GM12874 (cell line): Measurements from ENCODE around the gene MRPL33.

Experiments used
- CTCF ChIP-seq: IDR thresholded peaks from 2 replicates; pipeline ENCODE4 v1.5.1; 2011; ENCODE audit warnings: low read depth, mild to moderate bottlenecking, control low read depth, low read length, moderate library complexity; ENCODE audit not compliant: insufficient read depth

The MRPL33 gene

DNA sequence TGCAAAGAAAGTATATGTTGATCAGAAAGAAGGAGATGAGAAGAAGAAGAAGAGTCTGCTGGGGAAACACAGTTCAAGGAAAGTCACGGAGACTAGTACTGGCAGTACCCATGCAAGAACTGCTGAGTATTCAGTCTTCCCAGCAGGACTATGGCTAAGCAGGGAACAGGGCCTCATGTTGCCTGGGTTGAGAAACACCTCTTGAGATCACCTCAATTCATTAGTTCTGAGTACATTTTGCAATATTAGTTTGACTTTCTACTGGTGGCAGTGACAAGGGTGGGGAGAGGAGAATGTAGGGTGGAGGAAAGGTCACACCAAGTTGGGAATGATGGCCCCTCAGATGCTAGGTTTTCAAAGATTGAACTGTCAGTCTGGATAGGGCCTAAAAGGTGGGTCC lies 50.5 kb downstream of the MRPL33 start:
- no peak for TF ChIP-seq CTCF

DNA sequence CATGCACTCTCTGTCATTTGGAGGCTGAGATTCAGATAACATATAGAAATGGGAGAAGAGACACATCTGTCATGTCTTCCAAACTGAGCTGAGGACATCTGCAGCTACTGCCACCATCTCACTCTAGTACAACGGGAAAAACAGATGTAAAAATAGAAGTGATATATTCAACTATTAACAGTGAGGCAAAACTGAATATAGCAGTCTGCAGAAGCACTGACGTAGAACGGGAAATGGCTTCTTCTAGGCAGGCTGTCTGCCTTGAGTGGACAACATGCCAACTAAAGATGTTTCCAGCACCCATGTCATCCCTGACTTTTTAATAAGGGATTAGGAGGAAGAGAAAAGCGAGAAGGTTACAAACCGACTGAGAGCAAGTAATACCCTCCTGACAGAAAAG lies 51.6 kb downstream of the MRPL33 start:
- TF ChIP-seq CTCF, result no peak

DNA sequence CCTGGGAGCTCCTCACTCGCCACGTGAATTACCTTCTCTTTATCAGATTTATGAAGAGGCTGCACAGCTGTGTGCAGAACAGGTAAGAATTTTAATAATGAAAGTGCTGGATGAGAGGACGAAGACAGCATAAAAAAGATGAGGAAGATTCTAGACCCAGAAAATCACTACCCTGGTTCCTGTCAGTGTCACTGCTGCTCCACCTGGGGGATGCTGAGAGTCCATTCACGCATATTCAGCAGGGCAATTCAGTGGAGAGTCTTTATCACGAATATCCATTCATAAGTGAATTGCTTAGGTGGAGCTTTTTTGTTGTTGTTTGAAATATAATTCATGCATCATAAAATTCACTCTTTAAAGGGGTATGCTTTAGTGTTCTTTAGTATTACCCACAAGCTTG lies 52.0 kb downstream of the MRPL33 start:
- no peak for TF ChIP-seq CTCF

DNA sequence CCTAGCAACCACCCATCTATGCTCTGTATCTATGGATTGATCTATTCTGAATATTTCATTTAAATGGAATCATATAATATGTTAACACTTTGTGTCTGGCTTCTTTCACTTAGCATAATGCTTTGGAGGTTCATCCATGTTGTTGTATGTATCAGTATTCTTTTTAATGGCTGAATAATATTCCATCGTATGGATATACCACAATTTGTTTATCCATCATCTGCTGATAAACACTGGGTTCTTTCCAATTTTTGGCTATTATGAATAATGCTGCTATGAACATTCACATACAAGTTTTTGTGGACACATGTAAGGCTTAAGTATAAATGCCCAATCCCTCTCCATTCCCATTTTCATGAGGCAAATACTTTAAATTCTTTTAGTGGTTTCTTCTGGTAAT lies 52.9 kb downstream of the MRPL33 start:
- no peak for TF ChIP-seq CTCF

DNA sequence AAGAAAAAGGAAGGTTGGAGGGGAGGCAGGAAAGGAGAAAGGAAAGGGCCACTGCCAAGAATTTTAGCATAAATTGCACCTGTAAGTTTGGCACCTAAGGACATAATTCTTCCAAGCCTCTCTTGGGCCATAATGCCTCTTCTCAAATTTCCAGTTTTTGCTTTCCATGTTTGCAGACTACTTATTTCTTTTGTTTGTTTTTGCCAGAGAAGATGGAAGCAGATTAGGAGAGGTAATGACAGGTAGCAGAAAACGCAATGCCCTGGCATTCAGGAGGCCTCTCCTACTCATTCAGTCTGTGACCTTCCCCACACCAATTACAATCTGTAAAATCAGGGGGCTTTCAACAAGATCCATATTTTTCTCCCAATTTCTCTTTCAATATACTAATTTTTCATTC lies 56.8 kb downstream of the MRPL33 start:
- no peak for TF ChIP-seq CTCF
